ENCODE results near the gene LMO7.
"Not testable (repeated sequence)": the region's sequence is repeated elsewhere in the genome, so short reads cannot be mapped to it uniquely, and the experiment has no call there.

The LMO7 gene

GRCh38 chr13:75699062-75699461 lies 62.9 kb downstream of the LMO7 start:
- DNase-seq = no peak

GRCh38 chr13:75699717-75700116 lies 63.6 kb downstream of the LMO7 start:
- not testable (repeated sequence) for DNase-seq

GRCh38 chr13:75700552-75700951 lies 64.4 kb downstream of the LMO7 start:
- DNase-seq = no peak

- DNase-seq = no peak
These were observed 66.3 kb downstream of the LMO7 start for GRCh38 chr13:75702476-75702875.

GRCh38 chr13:75703769-75704168 lies 67.6 kb downstream of the LMO7 start:
- DNase-seq = no peak

- no peak for DNase-seq
These were observed 68.2 kb downstream of the LMO7 start for GRCh38 chr13:75704194-75704926.

- no peak for DNase-seq
These were observed 68.8 kb downstream of the LMO7 start for GRCh38 chr13:75704927-75705288.

GRCh38 chr13:75705395-75705794 lies 69.3 kb downstream of the LMO7 start:
- DNase-seq = no peak

- no peak for DNase-seq
These were observed 69.8 kb downstream of the LMO7 start for GRCh38 chr13:75705908-75706307.

GRCh38 chr13:75713852-75714251 lies 77.7 kb downstream of the LMO7 start:
- no peak for DNase-seq

GRCh38 chr13:75715601-75716523 lies 79.7 kb downstream of the LMO7 start:
- DNase-seq = no peak

GRCh38 chr13:75717525-75717924 lies 81.4 kb downstream of the LMO7 start:
- DNase-seq = no peak

- DNase-seq = no peak
These were observed 85.2 kb downstream of the LMO7 start for GRCh38 chr13:75721307-75721706.

- no peak for DNase-seq
These were observed 87.8 kb downstream of the LMO7 start for GRCh38 chr13:75723901-75724300.

- DNase-seq = no peak
These were observed 88.8 kb downstream of the LMO7 start for GRCh38 chr13:75724752-75725517.

GRCh38 chr13:75725736-75726135 lies 89.6 kb downstream of the LMO7 start:
- no peak for DNase-seq

- no peak for DNase-seq
These were observed 90.2 kb downstream of the LMO7 start for GRCh38 chr13:75726306-75726705.

- DNase-seq = not testable (repeated sequence)
These were observed 97.0 kb downstream of the LMO7 start for GRCh38 chr13:75733113-75733512.

- DNase-seq = no peak
These were observed 100.0 kb downstream of the LMO7 start for GRCh38 chr13:75736173-75736572.

- no peak for DNase-seq
These were observed 102.7 kb downstream of the LMO7 start for GRCh38 chr13:75738841-75739240.

- no peak for DNase-seq
These were observed 103.2 kb downstream of the LMO7 start for GRCh38 chr13:75739244-75739868.
